GM12878 (cell line): Measurements from ENCODE around the gene GTF3C1. TPM values are rescaled to one million over a fixed set of nuclear protein-coding genes. Genes with fewer than 3 reads are reported as not detected.

ENCODE experiments used
- ATAC-seq: fragments of 200-7000 bp; cut with Tn5 transposase; 3 replicates; pipeline ENCODE4 v1.9.1; 2020; ENCODE audit warnings: mild to moderate bottlenecking, moderate library complexity
- BruUV-seq: library from RNA; stranded (reverse); fragments of 400-500 nt; replicated peaks from 2 replicates; lab custom pipeline; 2021; lab: Mats Ljungman, UMichigan
- CTCF ChIA-PET: fragments of 300-600 bp; sonication (Branson Sonifier 250); formaldehyde crosslinking; extraction: SDS; loops from one replicate; lab custom pipeline; 2021; ENCODE audit warnings: inconsistent platforms; lab: Yijun Ruan, JAX
- POLR2A ChIA-PET: fragments of 350-600 bp; formaldehyde crosslinking; extraction: SDS; loops from one replicate; lab custom pipeline; 2021; ENCODE audit warnings: inconsistent platforms; lab: Charles Lee
- RAD21 ChIA-PET: fragments of 300-600 bp; sonication (Branson Sonifier 250); formaldehyde crosslinking; loops from one replicate; lab custom pipeline; 2023; ENCODE audit warnings: antibody characterized with exemption; ENCODE audit not compliant: unreplicated experiment; lab: Charles Lee
- SMC1A ChIA-PET: fragments of 300-600 bp; sonication (Branson Sonifier 250); formaldehyde crosslinking; loops from one replicate; lab custom pipeline; 2023; ENCODE audit not compliant: unreplicated experiment, uncharacterized antibody; lab: Charles Lee
- DNase-seq: peaks from one replicate; pipeline ENCODE4 v3.0.0-alpha.2; 2011; ENCODE audit warnings: low read depth, low spot score
- FAIRE-seq: peaks from 3 replicates; lab custom pipeline; 2011; peaks lifted over from hg19 to GRCh38; lab: Jason Lieb, UNC
- H2AFZ ChIP-seq: 2 replicates; pipeline ENCODE4 v1.6.0; 2011; ENCODE audit warnings: low read depth, low read length, control low read depth; ENCODE audit not compliant: control insufficient read depth
- H3K27ac ChIP-seq: 2 replicates; pipeline ENCODE4 v1.5.1; 2011; ENCODE audit warnings: control low read depth; ENCODE audit not compliant: control insufficient read depth, insufficient read depth
- H3K27me3 ChIP-seq, 2 experiments: replicated peaks in 1 of 2; 2 replicates each; pipeline versions ENCODE4 v1.6.0 to v1.6.1; 2011; ENCODE audit warnings: low read length in 1 of 2; ENCODE audit not compliant: control insufficient read depth in 2 of 2, insufficient read depth in 2 of 2
- H3K36me3 ChIP-seq, 2 experiments: 2 replicates each; pipeline ENCODE4 v1.5.1; 2011; ENCODE audit warnings: low read length in 1 of 2; ENCODE audit not compliant: control insufficient read depth in 2 of 2, insufficient read depth in 2 of 2
- H3K4me1 ChIP-seq: 2 replicates; pipeline ENCODE4 v1.6.1; 2011; ENCODE audit warnings: mild to moderate bottlenecking, low read length, moderate library complexity, mixed read lengths; ENCODE audit not compliant: control insufficient read depth, insufficient read depth
- H3K4me2 ChIP-seq: 2 replicates; pipeline ENCODE4 v1.6.0; 2011; ENCODE audit warnings: control low read depth; ENCODE audit not compliant: control insufficient read depth, insufficient read depth
- H3K4me3 ChIP-seq: fragments of 200-600 bp; sonication (generic); 2 replicates; pipeline ENCODE4 v1.5.1; 2016
- H3K79me2 ChIP-seq: 2 replicates; pipeline ENCODE4 v1.6.0; 2011; ENCODE audit warnings: low read length; ENCODE audit not compliant: control insufficient read depth, insufficient read depth
- H3K9ac ChIP-seq: 2 replicates; pipeline ENCODE4 v1.8.0; 2011; ENCODE audit warnings: low read length, control low read depth, mixed read lengths; ENCODE audit not compliant: control insufficient read depth, insufficient read depth
- H3K9me3 ChIP-seq: replicated peaks from 3 replicates; pipeline ENCODE4 v1.5.1; 2011; ENCODE audit warnings: mild to moderate bottlenecking, low read length; ENCODE audit not compliant: control insufficient read depth, insufficient read depth
- H4K20me1 ChIP-seq: 2 replicates; pipeline ENCODE4 v1.6.0; 2011; ENCODE audit not compliant: control insufficient read depth, insufficient read depth
- BHLHE40 ChIP-seq, 2 experiments: fragments of 450-650 bp in 1 of 2; IDR thresholded peaks; 2 replicates each; pipeline ENCODE4 v1.6.1; 2011 to 2017; ENCODE audit warnings: low read depth in 2 of 2, borderline replicate concordance in 1 of 2, improper control_type of control experiment in 1 of 2, low read length in 1 of 2, mild to moderate bottlenecking in 1 of 2
- MTA3 ChIP-seq: IDR thresholded peaks from 2 replicates; pipeline ENCODE4 v1.6.1; 2012; ENCODE audit warnings: low read length, inconsistent platforms, borderline replicate concordance
- NR2C1 ChIP-seq: fragments of 450-650 bp; IDR thresholded peaks from 2 replicates; pipeline ENCODE4 v1.6.1; 2017; ENCODE audit warnings: antibody characterized with exemption, mild to moderate bottlenecking, moderate library complexity
- PAX5 ChIP-seq: IDR thresholded peaks from 2 replicates; pipeline ENCODE4 v1.6.1; 2011; ENCODE audit warnings: low read depth, low read length, borderline replicate concordance
- POLR2A ChIP-seq: IDR thresholded peaks from 2 replicates; pipeline ENCODE4 v1.6.1; 2011; ENCODE audit warnings: low read depth, mild to moderate bottlenecking, low read length
- WGBS: methylation state at CpG from one replicate; pipeline ENCODE4 v1.1.6; 2016; ENCODE audit warnings: low lambda C conversion rate; ENCODE audit not compliant: insufficient replicate concordance, insufficient coverage; ENCODE audit errors: missing lambda C conversion rate; 5-methylcytosine and 5-hydroxymethylcytosine counted together
- in situ Hi-C: fragments of 300-500 bp; cut with MboI; formaldehyde crosslinking; loops from 9 replicates; pipeline ENCODE4 v1.14.3; 2018; ENCODE audit warnings: mixed read lengths
- intact Hi-C: fragments of 100-400 bp; cut with micrococcal nuclease; formaldehyde crosslinking; loops from one replicate; pipeline ENCODE4 v1.14.2; 2022; ENCODE audit not compliant: unreplicated experiment
- polyA plus RNA-seq, 11 experiments: library from polyadenylated mRNA; depleted of rRNA in 4 of 11; unstranded in 6 of 11; stranded (reverse) in 5 of 11; fragments of >200 nt; fragmentation: Nextera tagmentation in 4 of 11; fragmentation: Illumina TruSeq in 1 of 11; extraction: Ambion mirVana in 4 of 11; extraction: Trizol in 1 of 11; gene quantifications; 1 replicate in 1 of 11; 2 replicates in 10 of 11; pipeline versions ENCODE4 v1.2.1 to v1.2.3, GENCODE V29; 2011 to 2016; ENCODE audit warnings: inconsistent platforms in 2 of 11, missing spikeins in 2 of 11, low read depth in 1 of 11
- total RNA-seq, 4 experiments: library from RNA; depleted of rRNA in 3 of 4; stranded (reverse); fragments of >200 nt in 3 of 4; fragmentation: Illumina TruSeq in 1 of 4; extraction: Trizol in 1 of 4; gene quantifications; 2 replicates each; pipeline versions ENCODE4 v1.2.1 to v1.2.3, GENCODE V29; 2013 to 2021

Gene GTF3C1
- total and polyA plus RNA-seq, 10 of the 15 experiments (the other 5 are each of a cell fraction or from before 2014, with no cell fraction given): 0.98 to 60.9 (median 34.3) TPM

DNA sequence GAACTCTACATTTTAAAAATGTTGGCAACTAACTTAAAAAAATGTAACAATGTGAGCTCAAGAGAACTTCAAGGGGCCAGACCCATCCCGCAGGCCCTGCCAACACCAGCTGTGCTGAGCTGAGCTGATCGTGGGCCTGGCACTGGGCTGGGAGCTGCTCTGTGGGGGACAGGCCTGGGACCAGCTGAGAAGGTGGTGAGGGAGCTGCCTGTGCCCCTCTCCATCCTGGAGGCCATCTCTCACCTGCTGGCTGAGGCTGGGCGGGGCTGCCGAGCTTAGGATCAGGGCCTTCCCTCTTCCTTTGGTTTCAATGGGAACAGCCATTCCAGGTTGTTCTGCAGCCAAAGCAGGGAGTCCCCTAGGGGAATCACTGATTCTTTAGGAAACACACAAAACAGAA is 89.5 kb downstream of the GTF3C1 start:
- Histone ChIP-seq H3K9me3 (no peaks in the 10 kb centered on the region), H3K27me3 (no peaks in the 10 kb centered on the region), H4K20me1 (no peaks in the 10 kb centered on the region)
- BruUV-seq: no TSS peak
- ChIA-PET POLR2A (no interaction called here), CTCF (interaction anchor here (0.8 to 3.7 kb wide), 4 partner anchors 92 to 306 kb away, joined by 3 to 12 read pairs (median 6); no protein-coding TSS in a partner anchor), SMC1A (interaction anchor here (0.9 to 2.2 kb wide), 6 partner anchors 10 to 308 kb away, joined by 3 to 8 read pairs (median 4); no protein-coding TSS in a partner anchor)
- TF ChIP-seq POLR2A: 0 out of 2 replicates have a peak, but pooled peaks have one; percentile 18
- no peak for TF ChIP-seq NR2C1
- TF ChIP-seq BHLHE40 (IDR thresholded peaks at IDR 0.05; ENCODE audit: borderline replicate concordance in 1 of 2, low read depth in 2 of 2, low read length in 1 of 2): no peak
- TF ChIP-seq, all 136 proteins: peak for 1
- no peak for DNase-seq
- Histone ChIP-seq H3K9ac (no peak overlapping the region), H2AFZ (no peak overlapping the region), H3K4me3 (no peak overlapping the region), H3K36me3 (peaks cover 3 to 11% of the 10 kb centered on the region in 2 experiments; a peak in 3 of 4 replicates), H3K4me2 (no peak overlapping the region), H3K27ac (no peak overlapping the region), H3K79me2 (no peaks in the 10 kb centered on the region), H3K4me1 (peaks cover 12% of the 10 kb centered on the region)
- no peak for FAIRE-seq
- RAD21 ChIA-PET: interaction anchor here (1.0 to 1.5 kb wide), 2 partner anchors 59 to 281 kb away, joined by 3 to 5 read pairs; partner anchors contain the start of gene IL21R
- WGBS: 100% methylated on average over 4 of the region's 4 CpGs
- intact Hi-C loops (no loop called here), in situ Hi-C loops (no loop called here)
- no peak for ATAC-seq

DNA sequence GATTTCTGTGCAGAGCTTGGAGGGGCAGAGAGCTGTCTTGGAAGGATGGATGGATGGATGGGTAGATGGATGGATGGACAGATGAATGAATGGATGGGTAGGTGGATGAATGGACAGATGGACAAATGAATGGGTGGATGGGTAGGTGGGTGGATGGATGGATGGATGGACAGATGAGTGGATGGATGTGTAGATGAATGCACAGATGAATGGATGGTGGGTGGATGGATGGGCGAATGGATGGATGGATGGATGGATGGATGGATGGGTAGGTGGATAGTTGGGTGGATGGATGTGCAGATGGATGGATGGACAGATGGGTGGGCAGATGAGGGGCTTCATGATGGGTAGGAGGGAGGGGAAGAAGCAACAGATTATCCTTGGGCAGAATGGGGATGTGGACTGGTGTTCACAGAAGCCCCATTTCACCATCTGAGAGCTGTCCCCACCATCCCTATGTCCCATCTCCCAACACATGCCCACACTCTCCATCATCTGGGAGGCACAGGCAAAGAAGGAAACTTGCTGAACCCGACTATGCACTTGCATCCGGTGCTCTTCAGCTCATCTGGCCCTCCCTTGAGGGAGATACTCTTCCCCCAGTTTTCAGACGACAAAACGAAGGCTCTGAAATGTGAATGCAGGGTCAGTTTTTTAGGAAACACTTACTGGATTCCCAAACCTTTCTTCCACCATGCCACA is 90.6 kb downstream of the GTF3C1 start:
- Histone ChIP-seq H2AFZ (no peak overlapping the region), H3K4me1 (peaks cover 12% of the 10 kb centered on the region), H3K9ac (no peak overlapping the region), H3K27me3 (no peaks in the 10 kb centered on the region), H3K27ac (no peak overlapping the region), H3K4me2 (no peak overlapping the region), H3K79me2 (no peaks in the 10 kb centered on the region), H3K36me3 (peaks cover 3 to 5% of the 10 kb centered on the region in 2 experiments; a peak in 3 of 4 replicates), H3K4me3 (no peak overlapping the region), H4K20me1 (no peaks in the 10 kb centered on the region), H3K9me3 (no peaks in the 10 kb centered on the region; the same call in 2 of the 3 replicates)
- ChIA-PET POLR2A (no interaction called here), SMC1A (interaction anchor here (1.0 to 2.2 kb wide), 4 partner anchors 32 to 307 kb away, joined by 3 to 8 read pairs (median 4); no protein-coding TSS in a partner anchor), CTCF (interaction anchor here (0.6 to 3.7 kb wide), 8 partner anchors 58 to 348 kb away, joined by 3 to 12 read pairs (median 4); no protein-coding TSS in a partner anchor), RAD21 (interaction anchor here (1.5 kb wide), 1 partner anchor 280 kb away, joined by 5 read pairs; no protein-coding TSS in a partner anchor)
- in situ Hi-C loops (loop anchor here (5.0 to 10.0 kb wide), 3 partner anchors 227 to 1624 kb away; no protein-coding TSS in a partner anchor), intact Hi-C loops (loop anchor here (5.0 kb wide), 1 partner anchor 1622 kb away; no protein-coding TSS in a partner anchor)
- no peak for FAIRE-seq
- BruUV-seq: no TSS peak
- no peak for DNase-seq
- WGBS: 79% methylated on average over 5 of the region's 5 CpGs
- TF ChIP-seq MTA3 (peak; percentile 46; the same call in 1 of the 2 replicates), PAX5 (no peak)
- no peak for ATAC-seq
